Caco-2 (cell line): ENCODE data around the gene FOXP1. TPM values are rescaled to one million over a fixed set of nuclear protein-coding genes. Genes with fewer than 3 reads are reported as not detected.

ENCODE experiments used
- BruUV-seq: library from RNA; stranded (reverse); fragments of 400-500 nt; replicated peaks from 2 replicates; lab custom pipeline; 2021; lab: Mats Ljungman, UMichigan
- CTCF ChIA-PET: fragments of 300-600 bp; sonication (Branson Sonifier 250); formaldehyde crosslinking; loops from one replicate; lab custom pipeline; 2022; ENCODE audit warnings: antibody characterized with exemption; lab: Charles Lee
- POLR2A ChIA-PET: fragments of 300-600 bp; sonication (Branson Sonifier 250); formaldehyde crosslinking; loops from one replicate; lab custom pipeline; 2022; ENCODE audit warnings: antibody characterized with exemption; lab: Charles Lee
- DNase-seq, 2 experiments: peaks; one replicate each; pipeline versions ENCODE4 v3.0.0 to v3.0.0-alpha.2; 2020 to 2022
- H3K27me3 ChIP-seq: replicated peaks from 2 replicates; pipeline ENCODE4 v1.6.0; 2011; ENCODE audit warnings: low read length; ENCODE audit not compliant: control insufficient read depth, insufficient read depth
- H3K36me3 ChIP-seq: 2 replicates; pipeline ENCODE4 v1.5.1; 2011; ENCODE audit warnings: low read length; ENCODE audit not compliant: control insufficient read depth, insufficient read depth
- H3K4me1 ChIP-seq: fragments of 250-450 bp; sonication (Bioruptor Pico); 2 replicates; pipeline ENCODE4 v1.5.1; 2020; ENCODE audit warnings: mild to moderate bottlenecking
- H3K4me3 ChIP-seq: 2 replicates; pipeline ENCODE4 v1.5.1; 2011; ENCODE audit warnings: low read depth, mild to moderate bottlenecking, control low read depth, low read length
- H3K9me3 ChIP-seq: fragments of 250-450 bp; sonication (Bioruptor Pico); 2 replicates; pipeline ENCODE4 v1.5.1; 2020; ENCODE audit warnings: mild to moderate bottlenecking, moderate library complexity
- H3K27ac Mint-ChIP-seq: one replicate; pipeline ENCODE4 v1.8.0; 2022; ENCODE audit warnings: mixed read lengths; ENCODE audit not compliant: unreplicated experiment
- H3K27me3 Mint-ChIP-seq: one replicate; pipeline ENCODE4 v1.8.0; 2022; ENCODE audit warnings: mixed read lengths; ENCODE audit not compliant: insufficient read depth, unreplicated experiment
- H3K36me3 Mint-ChIP-seq: one replicate; pipeline ENCODE4 v1.8.0; 2022; ENCODE audit warnings: mild to moderate bottlenecking, mixed read lengths; ENCODE audit not compliant: insufficient read depth, unreplicated experiment
- H3K4me1 Mint-ChIP-seq: one replicate; pipeline ENCODE4 v1.8.0; 2022; ENCODE audit warnings: low read depth, mixed read lengths; ENCODE audit not compliant: unreplicated experiment
- H3K4me3 Mint-ChIP-seq: one replicate; pipeline ENCODE4 v1.8.0; 2022; ENCODE audit warnings: mild to moderate bottlenecking, moderate library complexity, mixed read lengths; ENCODE audit not compliant: unreplicated experiment
- H3K9me3 Mint-ChIP-seq: one replicate; pipeline ENCODE4 v1.8.0; 2022; ENCODE audit warnings: mixed read lengths; ENCODE audit not compliant: unreplicated experiment
- CTCF ChIP-seq, 2 experiments: fragments of 200-600 bp in 1 of 2; IDR thresholded peaks; 1 replicate in 1 of 2; 2 replicates in 1 of 2; pipeline versions ENCODE4 v1.5.1 to v1.8.0; 2011 to 2022; ENCODE audit warnings: antibody characterized with exemption in 1 of 2, control low read depth in 1 of 2, inconsistent platforms in 1 of 2, low read depth in 1 of 2, low read length in 1 of 2, mild to moderate bottlenecking in 1 of 2, moderate library complexity in 1 of 2; ENCODE audit not compliant: insufficient read depth in 1 of 2, severe bottlenecking in 1 of 2, unreplicated experiment in 1 of 2
- intact Hi-C: fragments of 100-400 bp; cut with micrococcal nuclease; formaldehyde crosslinking; loops from one replicate; pipeline ENCODE4 v1.10.0; 2022; ENCODE audit not compliant: unreplicated experiment
- total RNA-seq: library from RNA; stranded (reverse); gene quantifications from 2 replicates; pipeline ENCODE4 v1.2.3, GENCODE V29; 2022

FOXP1 gene
- total RNA-seq, 1 experiment from 2014 or later: 131 TPM

- no peak for TF ChIP-seq CTCF (IDR thresholded peaks at IDR 0.05; ENCODE audit: insufficient read depth in 1 of 2, low read depth in 1 of 2, low read length in 1 of 2, severe bottlenecking in 1 of 2, unreplicated experiment in 1 of 2)
- intact Hi-C loops: no loop called here
- H3K4me1 Mint-ChIP-seq: no peaks in the 10 kb centered on the region
- H3K36me3 ChIP-seq: peaks cover 3% of the 10 kb centered on the region
- no peak overlapping the region for H3K4me3 ChIP-seq
- H3K36me3 Mint-ChIP-seq: peaks cover 79% of the 10 kb centered on the region
- POLR2A ChIA-PET: interaction anchor here (0.5 kb wide), 1 partner anchor 34 kb away, joined by 5 read pairs; no protein-coding TSS in a partner anchor
- H3K9me3 Mint-ChIP-seq: no peaks in the 10 kb centered on the region
- DNase-seq: no peak
- H3K27me3 ChIP-seq: no peaks in the 10 kb centered on the region
- no peaks in the 10 kb centered on the region for H3K9me3 ChIP-seq
- no peak overlapping the region for H3K4me3 Mint-ChIP-seq
- no TSS peak for BruUV-seq
- no peaks in the 10 kb centered on the region for H3K27me3 Mint-ChIP-seq
- CTCF ChIA-PET: no interaction called here
- H3K27ac Mint-ChIP-seq: no peak overlapping the region
- no peaks in the 10 kb centered on the region for H3K4me1 ChIP-seq
Measured at GRCh38 chr3:70974747-70975146, 608.8 kb downstream of the FOXP1 start.

GRCh38 chr3:70973558-70973957, 610.0 kb downstream of the FOXP1 start:
- Histone ChIP-seq H3K36me3 (peaks cover 3% of the 10 kb centered on the region; the same call in 1 of the 2 replicates), H3K4me3 (no peak overlapping the region), H3K4me1 (no peaks in the 10 kb centered on the region), H3K9me3 (no peaks in the 10 kb centered on the region), H3K27me3 (no peaks in the 10 kb centered on the region)
- Mint-ChIP-seq H3K27ac (no peak overlapping the region), H3K36me3 (peaks cover 85% of the 10 kb centered on the region), H3K4me3 (no peak overlapping the region), H3K9me3 (no peaks in the 10 kb centered on the region), H3K4me1 (no peaks in the 10 kb centered on the region), H3K27me3 (no peaks in the 10 kb centered on the region)
- TF ChIP-seq CTCF (IDR thresholded peaks at IDR 0.05; ENCODE audit: insufficient read depth in 1 of 2, low read depth in 1 of 2, low read length in 1 of 2, severe bottlenecking in 1 of 2, unreplicated experiment in 1 of 2): no peak
- no peak for DNase-seq
- intact Hi-C loops: no loop called here
- ChIA-PET CTCF (no interaction called here), POLR2A (no interaction called here)
- no TSS peak for BruUV-seq

GRCh38 chr3:70972855-70973254, 610.7 kb downstream of the FOXP1 start:
- Histone ChIP-seq H3K36me3 (peaks cover 1% of the 10 kb centered on the region; the same call in 1 of the 2 replicates), H3K4me3 (no peak overlapping the region), H3K4me1 (no peaks in the 10 kb centered on the region), H3K9me3 (no peaks in the 10 kb centered on the region), H3K27me3 (no peaks in the 10 kb centered on the region)
- Mint-ChIP-seq H3K4me3 (no peak overlapping the region), H3K27ac (no peak overlapping the region), H3K4me1 (no peaks in the 10 kb centered on the region), H3K9me3 (no peaks in the 10 kb centered on the region), H3K36me3 (peaks cover 88% of the 10 kb centered on the region), H3K27me3 (no peaks in the 10 kb centered on the region)
- intact Hi-C loops: no loop called here
- BruUV-seq: no TSS peak
- CTCF ChIA-PET: no interaction called here
- no peak for TF ChIP-seq CTCF (IDR thresholded peaks at IDR 0.05; ENCODE audit: insufficient read depth in 1 of 2, low read depth in 1 of 2, low read length in 1 of 2, severe bottlenecking in 1 of 2, unreplicated experiment in 1 of 2)
- POLR2A ChIA-PET: no interaction called here
- no peak for DNase-seq
